HG03439 (cell line): Measurements from ENCODE around the gene ABI3BP.

Experiments used
- ATAC-seq: cut with Tn5 transposase; IDR thresholded peaks from one replicate; pipeline ENCODE4 v1.9.1; 2021; ENCODE audit warnings: mild to moderate bottlenecking, moderate library complexity; ENCODE audit not compliant: unreplicated experiment

Gene ABI3BP

GRCh38 chr3:100988080-100988479, 5.1 kb downstream of the ABI3BP start:
- ATAC-seq: no peak

GRCh38 chr3:100984308-100984707, 8.9 kb downstream of the ABI3BP start:
- no peak for ATAC-seq

DNA sequence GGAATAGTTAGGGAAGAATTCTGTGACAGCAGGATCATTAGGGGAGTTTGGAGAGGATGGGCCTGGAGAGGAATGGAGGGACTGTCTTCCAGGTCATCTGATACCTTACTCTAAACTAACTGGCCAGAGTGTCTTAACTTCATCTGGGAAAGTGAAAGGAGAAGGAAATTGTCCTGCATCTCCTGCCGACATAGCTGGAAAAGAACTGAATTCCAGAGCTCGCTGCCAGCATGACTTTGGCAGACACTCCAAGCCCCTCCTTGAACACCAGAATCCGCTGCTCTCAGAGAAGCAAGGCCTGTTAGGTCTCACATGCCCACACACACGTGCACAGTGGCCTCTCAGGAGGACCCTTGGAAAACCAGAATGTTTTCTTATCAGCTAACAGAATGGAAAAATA, 10.5 kb downstream of the ABI3BP start:
- no peak for ATAC-seq

GRCh38 chr3:100981164-100981911, 11.9 kb downstream of the ABI3BP start:
- no peak for ATAC-seq

DNA sequence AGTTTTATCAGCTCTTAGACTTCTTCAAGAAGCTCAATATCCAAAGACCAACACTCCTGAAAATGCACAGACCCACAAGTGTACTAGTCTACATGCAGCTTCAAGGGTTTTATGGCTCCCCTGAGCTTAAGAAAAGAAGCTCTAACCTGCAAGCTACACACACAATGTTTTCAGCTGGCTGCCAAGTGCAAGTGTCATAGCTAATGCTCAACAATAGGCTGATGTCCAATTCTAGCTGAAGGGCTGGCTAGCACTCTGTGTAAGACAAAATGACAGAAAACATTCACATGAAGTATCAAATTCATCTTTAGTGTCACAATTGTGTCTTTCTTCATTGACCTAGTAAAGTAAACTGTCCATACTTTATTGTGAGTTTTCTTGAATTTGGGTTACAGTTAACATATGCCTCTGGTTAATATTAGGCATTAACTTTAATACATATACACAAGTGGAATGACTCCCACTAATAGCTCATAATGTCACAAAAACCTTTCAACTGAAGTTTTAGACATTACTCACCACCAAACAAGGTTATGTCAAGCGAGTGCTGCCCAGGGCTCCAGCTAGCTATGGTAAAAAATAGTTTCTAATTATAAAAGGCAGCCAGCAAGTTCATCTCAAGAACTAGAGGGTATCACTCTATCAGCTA, 15.1 kb downstream of the ABI3BP start:
- no peak for ATAC-seq

DNA sequence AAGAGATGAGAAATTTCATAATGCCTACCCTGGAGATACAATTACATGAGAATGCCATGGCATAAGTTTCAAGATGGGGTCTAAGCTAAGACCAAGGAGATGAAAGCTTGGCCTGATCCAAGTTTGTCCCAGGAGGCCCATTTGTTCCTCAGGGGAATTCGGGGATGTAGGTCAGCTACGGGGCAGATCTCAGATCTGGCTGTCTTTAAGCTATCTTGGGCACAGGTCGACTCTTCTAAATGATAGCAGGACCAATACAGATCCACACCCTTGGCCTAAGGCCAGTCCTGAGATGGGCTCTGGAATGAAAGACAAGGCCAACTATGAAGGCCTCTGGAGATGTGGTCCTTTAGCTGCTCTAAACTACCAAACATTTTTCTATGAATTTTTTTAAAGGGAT, 16.6 kb downstream of the ABI3BP start:
- no peak for ATAC-seq

GRCh38 chr3:100975714-100976113, 17.5 kb downstream of the ABI3BP start:
- no peak for ATAC-seq

DNA sequence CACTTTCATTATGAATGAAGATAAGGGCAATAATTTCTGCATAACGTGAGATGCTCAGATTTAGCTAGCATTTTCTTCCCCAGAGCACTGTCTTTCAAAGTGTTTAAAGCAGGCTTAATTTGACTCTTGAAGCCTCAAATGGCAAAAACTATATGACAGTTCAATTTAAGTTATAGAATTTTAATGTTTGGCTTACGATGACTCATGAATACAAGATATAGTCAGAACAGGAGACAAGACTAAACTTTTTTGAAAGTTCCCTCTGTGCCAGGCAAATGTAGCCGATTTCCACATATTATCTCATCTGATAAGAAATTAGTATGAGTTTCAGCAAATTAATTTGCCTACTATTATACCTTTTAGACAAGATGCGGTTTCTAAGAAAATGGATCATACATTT, 19.6 kb downstream of the ABI3BP start:
- no peak for ATAC-seq

- no peak for ATAC-seq
Observed at GRCh38 chr3:100972867-100973266, 20.4 kb downstream of the ABI3BP start.

DNA sequence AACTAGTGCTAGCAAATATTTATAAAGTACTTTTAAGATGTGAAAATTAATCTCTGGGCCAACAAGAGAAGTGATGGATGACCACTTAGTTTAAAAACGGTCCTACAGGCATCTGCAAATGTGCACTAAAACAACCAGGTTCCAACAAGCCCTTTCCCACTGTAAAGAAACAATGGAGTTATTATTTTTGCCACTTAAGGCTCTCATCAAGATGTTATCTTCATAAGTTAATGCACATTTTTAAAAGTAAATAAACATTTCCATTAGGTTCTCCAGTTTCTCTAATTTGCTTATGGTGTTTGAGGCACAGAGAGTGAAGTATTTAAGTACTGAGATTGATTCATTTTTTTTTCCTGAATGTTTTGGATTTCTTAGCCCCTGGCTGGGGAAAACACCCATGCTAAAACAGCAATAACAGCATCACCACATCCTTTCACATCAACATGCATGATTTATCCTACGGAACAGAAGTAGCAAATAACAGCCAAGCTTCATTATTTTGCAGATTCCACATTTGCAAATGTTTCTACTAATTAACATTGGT, 20.8 kb downstream of the ABI3BP start:
- ATAC-seq: no peak

DNA sequence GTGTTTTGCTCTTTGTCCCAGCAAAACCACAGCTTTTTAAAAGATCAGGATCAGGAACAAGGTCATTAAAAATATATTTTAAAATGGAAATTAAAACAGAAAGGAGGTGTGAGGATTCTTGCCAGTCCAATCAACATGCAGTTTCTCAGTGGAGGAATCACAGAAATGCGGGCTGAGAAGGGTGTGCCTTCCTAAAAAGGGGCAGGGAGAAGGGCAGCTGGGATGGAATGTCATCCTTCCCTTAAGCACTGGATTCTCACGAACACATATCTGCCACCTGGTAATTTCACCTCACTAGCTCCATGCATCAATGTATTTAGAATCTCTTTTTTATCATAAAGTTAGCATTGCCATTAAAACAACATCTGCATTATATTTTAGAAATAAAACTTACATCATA, 21.4 kb downstream of the ABI3BP start:
- ATAC-seq: no peak

GRCh38 chr3:100970477-100970990, 22.7 kb downstream of the ABI3BP start:
- ATAC-seq: no peak

DNA sequence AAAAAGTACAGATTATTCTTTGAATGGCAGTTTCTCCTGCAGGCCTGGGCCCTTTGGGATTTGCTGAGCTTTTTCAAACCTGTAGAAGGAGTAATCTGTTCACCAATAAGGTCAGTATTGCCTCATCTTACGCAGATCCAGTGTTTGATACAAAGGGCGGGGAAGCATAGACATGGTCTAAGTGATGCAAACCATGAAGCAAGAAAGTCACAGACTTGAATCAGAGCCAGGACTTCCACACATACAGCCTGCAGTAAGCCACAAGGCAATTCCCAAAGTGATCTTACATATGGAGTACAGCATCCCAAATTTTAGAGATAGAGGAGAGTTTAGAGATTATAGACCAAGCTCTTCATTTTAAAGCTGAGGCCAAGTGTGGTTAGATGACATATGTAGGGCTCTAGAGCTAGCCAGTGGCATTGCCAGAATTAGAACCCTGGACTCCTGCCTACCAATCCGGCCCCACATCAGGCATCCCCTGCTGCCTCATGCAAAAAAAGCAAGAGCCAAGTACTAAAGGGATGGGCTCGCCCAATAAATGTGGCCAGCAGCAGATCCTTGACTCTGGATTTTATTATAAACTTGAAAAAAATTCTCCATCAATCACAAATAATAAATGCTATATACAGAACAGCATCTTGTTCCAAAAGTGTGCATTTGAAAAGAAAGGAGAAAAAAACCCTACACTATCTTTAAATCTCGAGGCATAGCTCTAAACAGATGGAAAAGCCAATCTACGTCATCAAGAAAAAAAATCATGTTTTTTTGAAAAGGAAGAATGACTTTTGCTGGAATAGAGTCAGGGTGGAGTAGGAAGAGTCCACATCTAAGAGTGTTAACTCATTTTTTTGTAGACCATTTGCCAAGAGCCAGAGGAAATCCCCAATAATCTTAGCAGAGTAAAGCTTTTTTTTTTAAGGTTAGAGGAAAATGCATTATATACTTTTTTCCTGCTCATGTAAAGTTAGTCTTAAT, 24.0 kb downstream of the ABI3BP start:
- ATAC-seq: no peak

DNA sequence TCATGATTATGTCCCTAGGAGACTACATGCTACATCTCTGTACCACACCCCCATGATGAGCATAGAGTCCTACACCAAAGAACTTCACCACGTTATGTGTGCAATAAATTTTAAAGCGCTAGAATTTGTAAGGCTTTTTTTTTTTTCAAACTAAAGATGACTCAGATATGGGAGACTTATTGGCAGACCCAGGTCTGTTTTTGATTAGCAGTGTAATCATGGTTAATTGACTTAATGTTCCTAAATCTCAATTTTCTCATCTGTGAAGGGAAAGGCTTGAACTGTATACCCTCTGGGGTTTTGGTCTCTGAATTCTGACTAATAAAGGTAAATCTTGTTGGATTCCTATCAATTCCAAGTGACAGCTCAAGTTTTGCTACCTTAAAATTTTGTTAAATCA, 26.4 kb downstream of the ABI3BP start:
- no peak for ATAC-seq

- ATAC-seq: no peak
Observed at GRCh38 chr3:100966049-100966491, 27.2 kb downstream of the ABI3BP start.

DNA sequence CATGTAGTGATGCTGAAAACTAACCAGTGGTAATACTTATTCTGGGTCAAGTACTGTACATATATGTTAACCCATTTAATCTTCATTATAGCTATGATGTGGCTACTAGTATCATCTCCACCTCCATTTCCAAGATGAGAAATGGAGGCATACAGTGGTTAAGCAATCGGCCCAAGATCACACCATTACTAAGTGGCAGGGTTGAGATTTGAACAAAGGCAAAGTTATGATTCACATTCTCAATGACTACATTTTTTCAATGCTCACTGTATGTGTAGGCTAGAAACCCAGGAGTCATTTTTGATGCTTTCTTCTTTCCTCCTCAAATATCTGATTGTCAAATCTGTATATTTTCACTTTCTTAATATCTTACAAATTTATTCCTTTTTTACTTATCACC, 30.2 kb downstream of the ABI3BP start:
- no peak for ATAC-seq

GRCh38 chr3:100957261-100957986, 35.8 kb downstream of the ABI3BP start:
- ATAC-seq: no peak

DNA sequence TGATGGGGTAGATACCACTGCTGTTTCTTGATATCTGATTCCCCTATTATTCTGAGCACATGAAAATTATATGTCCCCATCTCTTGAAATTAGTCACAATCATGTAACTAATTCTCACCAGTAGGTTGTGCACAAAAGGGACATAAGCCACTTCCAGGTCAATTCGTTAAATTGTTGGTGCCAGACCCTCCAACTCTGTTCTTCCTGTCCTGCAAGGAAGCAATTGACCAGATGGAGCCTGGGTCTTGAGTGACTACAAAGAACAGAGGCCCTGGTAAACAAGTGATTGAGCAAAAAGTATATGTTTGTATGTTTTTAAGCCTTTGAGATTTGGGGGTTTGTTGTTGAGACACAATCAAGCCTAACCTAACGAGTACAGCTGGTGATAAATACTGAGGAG, 36.9 kb downstream of the ABI3BP start:
- ATAC-seq: no peak

GRCh38 chr3:100954990-100955389, 38.2 kb downstream of the ABI3BP start:
- ATAC-seq: no peak

- no peak for ATAC-seq
Observed at GRCh38 chr3:100954199-100954935, 38.9 kb downstream of the ABI3BP start.
